A549 (cell line): ENCODE measurements around the gene KCNN3. TPM values are rescaled to one million over a fixed set of nuclear protein-coding genes. Genes with fewer than 3 reads are reported as not detected.
A peak's percentile ranks its signal among the peaks of the same experiment; 100 is the strongest.

ENCODE experiments used
- ATAC-seq, 2 experiments: fragments of 200-7000 bp in 1 of 2; fragments of >200 bp in 1 of 2; cut with Nextera tagmentation in 1 of 2; cut with Tn5 transposase in 1 of 2; 3 replicates each; pipeline versions ENCODE4 v1.8.0 to v1.9.1; 2018 to 2020; ENCODE audit warnings: mild to moderate bottlenecking in 1 of 2, moderate library complexity in 1 of 2
- CTCF ChIA-PET: fragments of 300-600 bp; sonication (Branson Sonifier 250); formaldehyde crosslinking; extraction: SDS; loops from one replicate; lab custom pipeline; 2021; ENCODE audit warnings: antibody characterized with exemption, inconsistent platforms; lab: Yijun Ruan, JAX
- POLR2A ChIA-PET: fragments of 350-600 bp; formaldehyde crosslinking; extraction: SDS; loops from one replicate; lab custom pipeline; 2021; ENCODE audit warnings: antibody characterized with exemption, inconsistent platforms; lab: Yijun Ruan, JAX
- DNase-seq, 2 experiments: peaks; one replicate each; pipeline versions ENCODE4 v3.0.0 to v3.0.0-alpha.2; 2011 to 2016; ENCODE audit warnings: low read depth in 1 of 2, low spot score in 1 of 2
- FAIRE-seq: peaks from 2 replicates; lab custom pipeline; 2011; peaks lifted over from hg19 to GRCh38; lab: Jason Lieb, UNC
- H3K27ac ChIP-seq, 2 experiments: fragments of >200 bp; sonication (Bioruptor Twin); formaldehyde crosslinking; 3 replicates each; pipeline ENCODE4 v1.5.1; 2016 to 2017
- H3K4me1 ChIP-seq: fragments of >200 bp; sonication (Bioruptor Twin); formaldehyde crosslinking; 3 replicates; pipeline ENCODE4 v1.6.1; 2016
- H3K4me2 ChIP-seq: fragments of >200 bp; sonication (Bioruptor Twin); formaldehyde crosslinking; 3 replicates; pipeline ENCODE4 v1.6.1; 2016
- H3K4me3 ChIP-seq: fragments of >200 bp; sonication (Bioruptor Twin); formaldehyde crosslinking; 3 replicates; pipeline ENCODE4 v1.5.1; 2016
- H3K9me3 ChIP-seq: fragments of >200 bp; sonication (Bioruptor Twin); formaldehyde crosslinking; 3 replicates; pipeline ENCODE4 v1.6.1; 2016
- BCL3 ChIP-seq: fragments of >200 bp; sonication (Bioruptor Twin); formaldehyde crosslinking; IDR thresholded peaks from 3 replicates; pipeline ENCODE4 v1.6.1; 2016
- CTCF ChIP-seq: fragments of >200 bp; sonication (Bioruptor Twin); formaldehyde crosslinking; IDR thresholded peaks from 3 replicates; pipeline ENCODE4 v1.5.1; 2016
- EHF ChIP-seq: fragments of 250-450 bp; sonication (Bioruptor Pico); IDR thresholded peaks from 2 replicates; pipeline ENCODE4 v1.5.0; 2020; ENCODE audit warnings: mild to moderate bottlenecking
- HOXB5 ChIP-seq: fragments of 250-450 bp; sonication (Bioruptor Pico); IDR thresholded peaks from 2 replicates; pipeline ENCODE4 v1.5.0; 2020; ENCODE audit warnings: mild to moderate bottlenecking, moderate library complexity
- JUN ChIP-seq, 2 experiments: fragments of >200 bp; sonication (Bioruptor Twin); formaldehyde crosslinking; IDR thresholded peaks; 2 replicates in 1 of 2; 3 replicates in 1 of 2; pipeline ENCODE4 v1.6.1; 2016 to 2017
- NR3C1 ChIP-seq: fragments of >200 bp; sonication (Bioruptor Twin); formaldehyde crosslinking; IDR thresholded peaks from 3 replicates; pipeline ENCODE4 v1.6.1; 2017
- PBX3 ChIP-seq: IDR thresholded peaks from 2 replicates; pipeline ENCODE4 v1.6.1; 2012
- RAD21 ChIP-seq, 2 experiments: fragments of >200 bp in 1 of 2; sonication (Bioruptor Twin) in 1 of 2; formaldehyde crosslinking in 1 of 2; IDR thresholded peaks in 1 of 2; conservative IDR thresholded peaks in 1 of 2; 2 replicates in 1 of 2; 3 replicates in 1 of 2; pipeline ENCODE4 v1.6.1; 2012 to 2018; ENCODE audit warnings: inconsistent platforms in 1 of 2
- RNF2 ChIP-seq: fragments of 200-600 bp; sonication (generic); IDR thresholded peaks from 2 replicates; pipeline ENCODE4 v1.6.1; 2016; ENCODE audit warnings: low read depth, mild to moderate bottlenecking, antibody characterized with exemption, moderate library complexity, borderline replicate concordance
- SMC3 ChIP-seq: fragments of >200 bp; sonication (Bioruptor Twin); formaldehyde crosslinking; IDR thresholded peaks from 3 replicates; pipeline ENCODE4 v1.6.1; 2018; ENCODE audit warnings: inconsistent platforms
- TP53 ChIP-seq: fragments of 250-450 bp; sonication (Bioruptor Pico); IDR thresholded peaks from 2 replicates; pipeline ENCODE4 v1.5.0; 2021; ENCODE audit warnings: mild to moderate bottlenecking, moderate library complexity
- ZNF302 ChIP-seq: fragments of 250-450 bp; sonication (Bioruptor Pico); IDR thresholded peaks from 2 replicates; pipeline ENCODE4 v1.9.0; 2021; ENCODE audit warnings: inconsistent platforms, mild to moderate bottlenecking, moderate library complexity
- ZSCAN20 ChIP-seq: fragments of 250-450 bp; sonication (Bioruptor Pico); IDR thresholded peaks from 2 replicates; pipeline ENCODE4 v1.8.0; 2022; ENCODE audit warnings: mild to moderate bottlenecking, moderate library complexity
- WGBS: methylation state at CpG from one replicate; pipeline ENCODE4 v1.1.6; 2017; ENCODE audit errors: missing lambda C conversion rate; 5-methylcytosine and 5-hydroxymethylcytosine counted together
- polyA plus RNA-seq, 4 experiments: library from polyadenylated mRNA; depleted of rRNA in 3 of 4; stranded (reverse); fragments of >200 nt; fragmentation: RNase III in 1 of 4; extraction: RNeasy Plus Mini Kit Qiagen cat#74134 plus additional on column Dnase treatment in 1 of 4; gene quantifications; 2 replicates in 3 of 4; 3 replicates in 1 of 4; pipeline ENCODE4 v1.2.3, GENCODE V29; 2011 to 2017

KCNN3 gene
- polyA plus RNA-seq, 2 of the 4 experiments (the other 2 are of a cell fraction), result 0.01 to 0.03 TPM

DNA sequence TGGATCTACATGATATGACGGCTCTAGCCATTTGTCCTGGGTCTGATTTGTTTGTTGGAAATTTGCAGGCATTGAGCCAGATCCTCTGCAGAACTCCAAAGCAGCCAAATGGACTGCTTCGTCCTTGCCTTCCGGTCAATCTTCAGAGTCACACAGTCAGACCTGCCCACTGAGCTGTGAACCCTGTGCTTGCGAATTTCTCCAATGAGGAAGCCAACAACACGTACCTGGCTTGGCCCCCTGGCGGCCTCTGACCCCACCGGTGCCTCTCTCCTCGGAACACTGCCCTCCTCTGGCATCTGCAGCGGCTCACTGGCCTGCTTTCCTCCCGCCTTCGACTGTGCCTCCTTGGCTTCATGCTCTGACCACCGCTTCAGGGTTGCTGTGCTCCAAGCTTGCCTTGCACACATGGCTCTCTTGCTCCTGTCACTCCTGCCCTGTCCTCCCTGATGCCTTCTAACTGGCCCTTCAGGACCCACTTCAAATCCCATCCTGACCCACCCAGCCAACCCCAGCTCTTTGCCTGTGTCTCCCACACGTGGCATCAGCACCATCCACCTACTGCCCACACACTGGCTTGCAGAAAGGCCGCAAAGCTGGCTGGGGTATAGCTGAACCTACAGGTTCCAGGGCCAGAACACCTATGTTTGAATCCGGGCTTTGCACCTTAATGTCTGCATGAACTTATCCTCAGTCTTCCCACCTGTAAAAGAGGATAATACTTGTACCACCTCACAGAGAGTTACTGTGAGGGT, 128.2 kb downstream of the KCNN3 start:
- DNase-seq (peak in 1 of 2 experiments; percentile 17), ATAC-seq (peak in 1 of 2 experiments; percentile 83; a peak in 3 of 6 replicates), FAIRE-seq (no peak)
- no peak overlapping the region for H3K4me3 ChIP-seq
- POLR2A ChIA-PET, result no interaction called here
- no peak overlapping the region for H3K4me2 ChIP-seq
- no peaks in the 10 kb centered on the region for H3K4me1 ChIP-seq
- H3K9me3 ChIP-seq, result no peaks in the 10 kb centered on the region
- CTCF ChIA-PET, result interaction anchor here (0.7 to 13.6 kb wide), 9 partner anchors 8 to 182 kb away, joined by 3 to 94 read pairs (median 5); partner anchors contain the start of gene CHRNB2
- no peak overlapping the region for H3K27ac ChIP-seq
- 51% methylated on average over 15 of the region's 15 CpGs for WGBS
- no peak for TF ChIP-seq PBX3
- TF ChIP-seq SMC3, result 0 out of 3 replicates have a peak, but pooled peaks have one; percentile 9

- H3K4me1 ChIP-seq, result no peaks in the 10 kb centered on the region
- no peak for FAIRE-seq
- no peaks in the 10 kb centered on the region for H3K9me3 ChIP-seq
- POLR2A ChIA-PET, result no interaction called here
- H3K4me3 ChIP-seq, result no peak overlapping the region
- no peak overlapping the region for H3K4me2 ChIP-seq
- no peak overlapping the region for H3K27ac ChIP-seq
- DNase-seq, result no peak
- TF ChIP-seq SMC3 (no peak), NR3C1 (no peak), ZSCAN20 (no peak)
- ATAC-seq, result no peak
- CTCF ChIA-PET, result interaction anchor here (0.7 to 13.6 kb wide), 8 partner anchors 9 to 182 kb away, joined by 3 to 94 read pairs (median 5); partner anchors contain the start of gene CHRNB2
Observed at GRCh38 chr1:154741327-154741726, 128.8 kb downstream of the KCNN3 start.

DNA sequence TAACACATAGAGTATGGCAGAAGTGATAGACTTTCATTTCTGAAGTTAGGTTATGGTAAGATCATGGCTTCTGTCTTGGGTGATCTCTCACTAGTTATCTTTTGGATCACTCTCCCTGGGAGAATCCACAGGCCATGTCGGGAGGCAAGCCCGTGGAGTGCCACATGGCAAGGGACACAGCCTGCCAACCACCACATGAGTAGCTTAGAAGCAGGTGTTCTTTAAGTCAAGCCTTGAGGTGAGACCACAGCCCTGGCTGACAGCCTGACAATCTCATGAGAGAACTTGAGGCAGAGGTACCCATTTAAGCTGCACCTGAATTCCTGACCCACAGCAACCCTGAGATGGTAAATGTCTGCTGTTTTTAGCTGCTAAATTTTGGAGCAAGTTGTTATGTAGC, 130.4 kb downstream of the KCNN3 start:
- no peak for FAIRE-seq
- no peaks in the 10 kb centered on the region for H3K4me1 ChIP-seq

More for the DNA sequence above, 130.4 kb downstream of the KCNN3 start:
- no peak for ATAC-seq
- WGBS, result 11% methylated on average over 2 of the region's 2 CpGs
- Histone ChIP-seq H3K4me3 (no peak overlapping the region), H3K27ac (no peak overlapping the region), H3K4me2 (no peak overlapping the region), H3K9me3 (no peaks in the 10 kb centered on the region)
- POLR2A ChIA-PET, result no interaction called here
- DNase-seq, result no peak
- TF ChIP-seq NR3C1, result no peak
- TF ChIP-seq RAD21 (conservative IDR thresholded peaks at IDR 0.05 in 1 of 2, IDR thresholded peaks at IDR 0.05 in 1 of 2), result no peak
- TF ChIP-seq TP53, result no peak
- TF ChIP-seq BCL3, result no peak
- no peak for TF ChIP-seq ZNF302 (CRISPR knock-in tag)
- no peak for TF ChIP-seq JUN (IDR thresholded peaks at IDR 0.05)
- TF ChIP-seq ZSCAN20, result no peak
- no peak for TF ChIP-seq PBX3
- TF ChIP-seq HOXB5 (CRISPR knock-in tag), result no peak
- no peak for TF ChIP-seq CTCF
- TF ChIP-seq RNF2, result no peak
- TF ChIP-seq EHF (CRISPR knock-in tag), result no peak
- TF ChIP-seq, all 56 proteins: peak for 0
- CTCF ChIA-PET, result interaction anchor here (0.6 to 13.6 kb wide), 9 partner anchors 9 to 70 kb away, joined by 3 to 94 read pairs (median 5); no protein-coding TSS in a partner anchor
